GM19438 (cell line): ENCODE results near the gene ARL5A.

Experiments
- ATAC-seq: cut with Tn5 transposase; IDR thresholded peaks from one replicate; pipeline ENCODE4 v1.9.1; 2021; ENCODE audit warnings: low read depth; ENCODE audit not compliant: unreplicated experiment

The ARL5A gene

DNA sequence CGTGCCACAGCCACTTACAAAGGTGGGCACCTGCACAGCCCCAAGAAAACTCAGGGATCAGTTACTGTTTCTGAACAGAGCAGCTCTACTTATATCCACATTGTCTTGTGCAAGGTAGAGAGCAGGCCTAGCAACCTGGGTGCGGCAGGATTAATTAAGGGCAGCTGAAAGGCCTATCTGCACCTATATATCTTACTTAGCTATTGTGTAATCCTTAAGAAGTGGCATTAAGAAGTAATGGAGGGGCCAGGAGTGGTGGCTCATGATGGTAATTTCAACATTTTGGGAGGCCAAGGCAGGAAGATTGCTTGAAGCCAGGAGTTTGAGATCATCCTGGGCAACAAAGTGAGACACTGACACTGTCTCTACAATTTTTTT, 12.8 kb upstream of the ARL5A start:
- no peak for ATAC-seq

DNA sequence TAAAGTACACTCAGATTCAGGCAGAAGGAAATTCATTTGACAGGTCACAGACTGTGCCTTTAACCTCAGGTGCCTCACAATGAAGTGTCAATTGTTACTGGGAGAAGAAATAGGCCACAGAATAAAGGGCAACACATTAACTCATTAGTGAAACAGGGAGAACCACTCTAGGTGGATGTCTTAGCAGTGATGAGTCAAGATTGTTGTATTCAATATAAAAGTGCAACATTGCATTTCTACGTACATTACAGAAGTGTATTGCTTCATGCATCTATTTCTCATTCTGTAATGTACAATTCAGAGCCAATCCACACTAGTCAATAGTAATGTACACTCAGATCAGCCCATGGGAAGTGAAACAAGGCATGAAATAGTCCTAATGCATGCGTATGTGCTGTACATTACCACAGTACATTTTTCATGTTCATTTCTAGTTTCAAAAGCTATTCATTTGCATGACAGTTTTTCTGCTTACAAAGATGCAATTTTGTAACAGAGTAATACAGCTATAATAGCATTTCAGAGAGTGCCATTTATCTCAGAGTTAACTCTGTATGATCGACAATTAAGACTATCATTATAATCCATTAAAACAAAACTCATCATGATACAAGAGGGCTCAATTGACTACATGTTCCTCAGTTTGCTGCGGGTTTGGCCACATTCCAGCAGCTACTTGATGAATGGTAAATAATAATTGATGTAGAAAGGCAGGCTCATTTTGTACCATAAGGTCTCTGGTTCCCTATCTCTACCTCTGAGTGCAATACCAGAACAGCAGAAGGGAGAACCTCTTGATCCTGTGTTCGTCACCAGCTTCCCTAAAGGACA, 12.2 kb upstream of the ARL5A start:
- peak; percentile 96 for ATAC-seq

DNA sequence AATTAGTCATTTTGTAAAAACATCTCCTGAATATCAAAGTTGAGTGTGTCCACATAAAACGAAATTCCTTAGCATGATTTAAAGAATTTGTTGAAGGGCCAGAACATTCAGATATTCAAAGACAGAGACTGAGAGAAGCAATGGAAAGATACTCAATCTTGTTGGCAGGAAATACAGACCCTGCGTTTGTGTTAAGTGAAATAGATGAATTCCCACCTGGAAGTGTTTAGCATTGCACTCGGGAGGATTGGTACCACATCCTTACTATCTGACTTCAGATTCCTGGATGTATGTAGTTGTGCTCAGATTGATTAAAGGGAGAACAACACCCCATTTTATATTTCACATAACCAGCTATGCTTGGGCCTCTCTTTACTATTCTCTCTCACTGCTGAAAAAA, 9.7 kb upstream of the ARL5A start:
- no peak for ATAC-seq

GRCh38 chr2:151833984-151834383, 5.8 kb upstream of the ARL5A start:
- ATAC-seq: peak; percentile 71

DNA sequence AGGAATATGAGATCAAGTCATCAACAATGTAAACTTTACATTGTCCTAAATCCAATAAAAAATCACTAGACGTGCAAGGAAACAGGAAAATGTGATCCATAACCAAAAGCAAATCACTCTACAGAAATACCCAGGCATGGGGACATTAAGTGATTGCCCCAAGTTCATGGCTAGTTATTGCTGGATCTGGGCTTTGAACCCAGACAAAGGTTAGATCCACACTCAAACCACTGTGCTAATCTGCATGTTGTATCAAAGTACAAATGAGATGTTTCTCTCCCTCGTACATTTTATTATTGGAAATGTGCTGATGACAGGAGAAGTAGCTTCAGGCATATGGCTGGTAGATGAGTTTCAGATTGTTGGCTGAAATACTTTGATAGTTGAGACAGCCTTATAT, 2.7 kb upstream of the ARL5A start:
- no peak for ATAC-seq

DNA sequence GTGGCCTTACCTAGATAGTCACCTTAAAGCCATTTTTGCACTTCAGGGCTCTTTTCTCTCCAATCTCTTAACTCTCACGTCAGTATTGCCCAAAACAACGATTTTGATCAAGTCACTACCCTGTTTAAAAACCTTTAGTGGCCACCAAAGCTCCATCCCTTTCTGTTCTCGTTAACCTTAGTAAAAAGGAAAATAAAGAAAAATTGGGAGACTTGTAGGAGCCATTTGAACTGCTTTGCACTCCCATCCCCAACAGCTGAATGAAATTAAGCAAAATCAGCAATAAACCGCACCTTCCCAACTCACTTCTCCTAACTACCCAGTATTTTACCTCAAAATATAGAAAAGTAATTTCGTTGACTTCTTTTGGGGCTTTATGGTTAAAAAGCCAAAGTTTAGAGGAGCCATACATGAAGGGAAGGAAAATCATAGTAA, 686 bp upstream of the ARL5A start:
- ATAC-seq: no peak

- peak; percentile 26 for ATAC-seq
Measured at GRCh38 chr2:151827564-151828142, 568 bp downstream of the ARL5A start.

DNA sequence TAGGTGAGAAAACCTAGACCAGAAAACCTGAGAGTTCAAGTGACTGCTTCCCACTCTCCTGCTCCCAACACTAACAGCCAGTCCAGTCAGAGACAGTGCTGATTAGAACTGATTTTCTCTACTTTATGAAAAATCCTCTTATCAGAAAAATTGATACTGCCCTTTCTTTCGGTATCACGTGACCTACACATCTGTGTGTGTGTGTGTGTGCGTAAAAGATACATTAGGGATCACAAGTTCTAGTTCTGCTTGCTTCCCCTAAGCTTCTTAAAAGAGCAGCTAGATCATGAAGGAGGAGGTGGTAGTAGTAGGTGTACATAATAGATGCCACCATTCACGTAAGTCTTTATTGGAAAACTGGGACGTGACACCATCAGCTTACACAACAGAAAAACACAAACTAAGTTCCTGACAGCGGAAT, 1.5 kb downstream of the ARL5A start:
- ATAC-seq: no peak

GRCh38 chr2:151824886-151825285, 3.3 kb downstream of the ARL5A start:
- no peak for ATAC-seq

- ATAC-seq: no peak
Measured at GRCh38 chr2:151823651-151824050, 4.6 kb downstream of the ARL5A start.

DNA sequence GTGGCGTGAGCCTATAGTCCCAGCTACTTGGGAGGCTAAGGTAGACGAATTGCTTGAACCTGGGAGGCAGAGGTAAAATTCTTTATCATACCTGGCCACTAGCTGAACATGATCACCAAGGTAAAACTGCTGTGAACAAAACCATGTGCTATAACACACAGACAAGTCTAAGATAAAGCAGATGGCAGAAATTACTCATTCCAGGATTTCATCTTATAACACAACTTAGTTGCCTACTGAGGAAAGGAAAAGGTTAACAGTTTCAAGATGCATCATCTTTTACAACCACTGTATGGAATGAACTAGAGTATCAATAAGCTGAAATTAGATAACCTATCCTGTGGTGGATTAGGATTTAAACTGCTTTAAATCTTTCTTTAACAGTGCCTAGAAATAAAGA, 8.3 kb downstream of the ARL5A start:
- ATAC-seq: no peak

DNA sequence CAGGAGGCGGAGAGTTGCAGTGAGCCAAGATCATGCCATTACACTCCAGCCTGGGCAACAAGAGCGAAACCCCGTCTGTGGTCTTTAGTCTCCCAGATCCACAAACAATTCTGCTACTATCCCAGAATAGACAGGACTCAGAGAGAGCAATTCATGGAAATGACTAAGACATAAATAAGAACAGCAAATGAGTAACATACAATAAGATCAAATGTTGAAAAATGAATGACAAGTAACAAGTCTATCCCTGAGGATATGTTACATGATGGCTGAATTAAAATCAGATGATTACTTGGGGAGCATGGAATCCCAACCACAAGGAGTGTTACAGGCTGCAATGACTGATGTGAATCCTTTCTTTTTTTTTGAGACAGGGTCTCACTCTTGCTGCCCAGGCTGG, 10.3 kb downstream of the ARL5A start:
- no peak for ATAC-seq

GRCh38 chr2:151816843-151817242, 11.4 kb downstream of the ARL5A start:
- no peak for ATAC-seq

- no peak for ATAC-seq
Measured at GRCh38 chr2:151815821-151816489, 12.3 kb downstream of the ARL5A start.

GRCh38 chr2:151810489-151810888, 17.7 kb downstream of the ARL5A start:
- no peak for ATAC-seq

DNA sequence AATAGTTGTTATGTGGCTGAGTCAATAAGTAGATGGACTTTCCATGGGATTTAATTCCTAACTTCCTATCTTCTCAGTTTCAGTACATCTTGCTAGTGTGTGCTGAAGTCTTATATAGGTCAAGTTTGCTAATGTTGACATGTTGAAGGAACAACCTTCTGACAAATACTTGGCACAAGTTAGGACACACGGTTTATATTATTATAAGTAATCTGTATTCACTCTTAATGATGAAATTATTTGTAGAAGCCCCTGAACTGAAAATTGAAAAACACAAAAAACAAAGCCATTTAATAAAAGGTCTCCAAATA, 19.2 kb downstream of the ARL5A start:
- ATAC-seq: no peak

DNA sequence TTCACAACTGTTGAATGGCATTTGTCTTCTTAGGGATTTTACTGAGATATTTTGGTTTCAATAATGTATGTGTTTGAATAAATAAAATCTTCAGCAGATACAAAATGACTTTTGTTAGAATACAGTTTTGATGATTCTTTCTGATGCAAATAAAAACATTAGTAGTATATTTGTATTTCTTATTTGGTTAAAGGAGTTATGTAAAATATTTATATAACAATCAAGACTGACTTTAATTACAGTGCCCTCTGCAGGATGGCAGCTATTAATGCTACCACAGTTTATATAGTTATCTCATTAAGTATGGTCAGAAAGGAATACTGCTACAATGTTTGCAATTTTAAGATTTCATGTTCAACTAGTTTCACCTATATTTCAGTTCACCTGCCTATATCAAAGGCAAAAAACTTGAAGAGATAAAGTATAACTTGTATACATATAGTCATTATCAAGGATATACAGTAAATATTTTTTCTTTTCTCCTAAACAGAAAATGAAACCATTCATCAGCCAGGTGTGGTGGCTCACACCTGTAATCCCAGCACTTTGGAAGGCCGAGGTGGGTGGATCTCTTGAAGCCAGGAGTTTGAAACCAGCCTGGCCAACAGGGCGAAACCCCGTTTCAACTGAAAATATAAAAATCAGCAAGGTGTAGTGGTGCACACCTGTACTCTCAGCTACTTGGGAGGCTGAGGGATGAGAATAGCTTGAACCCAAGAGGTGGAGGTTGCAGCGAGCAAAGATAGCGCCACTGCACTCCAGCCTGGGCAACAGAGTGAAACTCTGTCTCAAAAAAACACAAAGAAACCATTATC, 19.8 kb downstream of the ARL5A start:
- no peak for ATAC-seq

GRCh38 chr2:151805961-151806360, 22.3 kb downstream of the ARL5A start:
- no peak for ATAC-seq

DNA sequence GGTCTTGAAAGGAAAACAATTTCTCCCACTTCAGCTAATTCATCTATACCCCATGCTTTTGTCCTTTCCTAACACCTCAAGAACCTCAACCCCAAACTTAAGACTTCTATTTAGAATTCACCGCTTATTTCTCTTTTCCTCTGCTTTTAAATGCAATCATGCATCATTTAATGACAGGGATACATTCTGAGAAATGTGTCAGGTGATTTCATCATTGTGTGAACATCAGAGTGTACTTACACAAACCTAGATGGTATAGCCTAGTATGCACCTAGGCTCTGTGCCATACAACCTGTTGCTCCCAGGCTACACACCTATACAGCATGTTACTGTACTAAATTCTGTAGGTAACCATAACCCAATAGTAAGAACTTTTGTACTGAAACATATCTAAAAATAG, 22.9 kb downstream of the ARL5A start:
- ATAC-seq: no peak

DNA sequence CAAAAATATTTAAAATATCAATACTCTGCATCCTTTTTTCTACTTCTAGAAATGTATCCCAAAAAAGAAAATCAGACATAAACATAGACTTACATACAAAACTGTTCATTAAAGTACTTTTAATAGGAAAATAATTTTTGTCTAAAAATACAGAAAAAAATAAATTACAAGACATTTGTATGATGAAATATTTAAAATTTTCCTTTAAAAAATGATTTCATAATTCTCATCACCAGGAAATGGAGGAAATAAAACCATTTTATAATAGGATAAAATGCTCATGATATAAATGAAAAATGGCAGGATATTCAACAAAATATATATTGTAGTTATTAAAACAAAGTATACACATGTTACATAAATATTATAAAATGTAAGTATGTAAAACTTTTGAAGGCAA, 24.4 kb downstream of the ARL5A start:
- no peak for ATAC-seq

DNA sequence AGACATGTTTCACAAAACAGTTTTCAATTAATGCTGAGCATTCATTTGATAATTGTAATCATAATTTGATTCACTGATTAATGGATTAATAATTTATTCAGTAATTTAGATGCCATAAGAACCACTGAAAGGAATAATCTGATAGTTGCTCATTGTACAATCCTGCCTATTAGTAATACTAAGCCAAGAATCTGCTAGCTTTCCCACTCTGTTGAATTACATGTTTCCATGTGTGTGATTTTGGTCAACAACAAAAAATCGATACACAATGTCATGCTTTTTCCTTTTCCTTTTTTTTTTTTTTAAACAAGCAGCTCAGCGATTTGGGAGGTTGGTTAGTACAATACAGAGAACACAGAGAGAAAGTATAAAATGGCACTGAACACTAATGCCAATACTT, 25.9 kb downstream of the ARL5A start:
- no peak for ATAC-seq
